ENCODE results near the gene ZNF81.
"Not testable (repeated sequence)": the region's sequence is repeated elsewhere in the genome, so short reads cannot be mapped to it uniquely, and the experiment has no call there.

ZNF81 gene

DNA sequence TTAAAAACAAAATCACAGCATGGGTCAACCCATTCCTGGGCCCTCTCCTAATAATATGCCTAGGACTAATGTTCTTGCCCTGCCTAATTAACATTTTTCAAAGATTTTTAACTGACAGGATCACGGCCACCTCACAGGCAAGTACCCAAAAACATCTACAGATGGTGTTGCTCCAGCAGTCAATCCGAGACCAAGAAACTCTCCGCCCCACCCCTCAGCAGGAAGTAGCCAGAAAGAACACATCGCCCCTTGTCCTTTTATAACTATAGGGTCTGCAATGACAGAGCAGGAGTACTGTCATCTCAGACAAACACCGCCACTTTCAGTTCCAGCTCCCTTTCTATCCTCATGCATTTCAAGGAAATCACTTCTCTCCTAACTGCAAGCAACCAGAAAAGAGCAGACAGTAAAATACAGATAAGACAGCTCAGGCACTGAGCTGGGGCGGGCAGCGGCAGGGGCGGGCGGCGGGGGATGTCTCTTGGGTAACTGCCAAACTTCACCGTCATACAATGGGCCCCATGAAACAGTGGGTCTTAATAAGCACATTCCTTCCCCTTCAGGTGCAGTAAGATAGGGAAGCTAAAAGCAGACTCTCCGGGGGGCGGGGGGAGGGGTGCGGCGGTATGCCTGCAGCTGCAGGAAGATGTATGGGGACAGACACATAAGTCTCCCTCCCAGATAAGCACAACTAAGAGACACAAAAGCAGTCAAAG, 99.7 kb downstream of the ZNF81 start:
- DNase-seq (ENCODE audit: low read depth in 2 of 2), result no peak

GRCh38 chrX:47936940-47937317, 100.2 kb downstream of the ZNF81 start:
- DNase-seq (ENCODE audit: low read depth in 2 of 2), result no peak

GRCh38 chrX:47940448-47940847, 103.7 kb downstream of the ZNF81 start:
- DNase-seq (ENCODE audit: low read depth in 2 of 2), result no peak

GRCh38 chrX:47941423-47941822, 104.7 kb downstream of the ZNF81 start:
- DNase-seq (ENCODE audit: low read depth in 2 of 2), result no peak

DNA sequence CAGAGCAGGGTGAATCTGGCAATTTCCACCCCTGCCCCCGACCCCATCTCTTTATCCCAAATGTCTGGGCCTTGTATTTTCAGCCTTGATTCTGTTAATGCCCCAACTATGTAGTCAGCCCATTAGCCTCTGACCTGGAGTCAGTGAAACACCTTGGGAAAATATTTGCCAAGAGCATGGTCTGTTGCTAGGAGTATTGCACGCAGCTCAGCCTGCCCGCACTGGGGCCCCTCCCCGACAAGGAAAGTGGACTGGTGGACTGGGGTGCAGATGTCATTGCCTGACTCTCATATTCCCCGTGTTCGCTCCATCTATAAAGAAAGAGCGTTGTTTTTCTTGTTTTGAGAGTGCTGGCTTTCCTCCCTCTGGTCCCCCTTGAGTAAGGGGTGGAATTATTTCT, 118.6 kb downstream of the ZNF81 start:
- not testable (repeated sequence) for DNase-seq (ENCODE audit: low read depth in 2 of 2)

GRCh38 chrX:47956016-47956415, 119.3 kb downstream of the ZNF81 start:
- DNase-seq (ENCODE audit: low read depth in 2 of 2), result no peak

- not testable (repeated sequence) for DNase-seq (ENCODE audit: low read depth in 2 of 2)
Measured at GRCh38 chrX:47958206-47958605, 121.5 kb downstream of the ZNF81 start.

- no peak for DNase-seq (ENCODE audit: low read depth in 2 of 2)
Measured at GRCh38 chrX:47958761-47959342, 122.2 kb downstream of the ZNF81 start.

- no peak for DNase-seq (ENCODE audit: low read depth in 2 of 2)
Measured at GRCh38 chrX:47960406-47960805, 123.7 kb downstream of the ZNF81 start.

DNA sequence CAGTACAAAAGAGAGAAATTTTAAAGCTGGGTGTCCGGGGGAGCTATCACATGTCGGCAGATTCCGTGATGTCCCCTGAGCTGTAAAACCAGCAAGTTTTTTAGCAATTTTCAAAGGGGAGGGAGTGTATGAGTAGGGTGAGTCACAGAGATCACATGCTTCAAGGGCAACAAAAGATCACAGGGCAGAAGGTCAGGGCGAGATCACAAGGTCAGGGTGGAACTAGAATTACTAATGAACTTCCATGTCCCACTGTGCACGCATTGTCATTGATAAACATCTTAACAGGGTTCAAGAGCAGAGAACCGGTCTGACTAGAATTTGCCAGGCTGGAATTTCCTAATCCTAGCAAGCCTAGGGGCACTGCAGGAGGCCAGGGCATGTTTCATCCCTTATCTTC, 125.1 kb downstream of the ZNF81 start:
- DNase-seq (ENCODE audit: low read depth in 2 of 2), result not testable (repeated sequence)

GRCh38 chrX:47965526-47965925, 128.8 kb downstream of the ZNF81 start:
- DNase-seq (ENCODE audit: low read depth in 2 of 2), result not testable (repeated sequence)
